NOMO-1 treated with DMSO at 0.1 percent for 48 hours (cell line): ENCODE measurements around the gene SEPHS1.

ENCODE experiments used
- DNase-seq: peaks from one replicate; lab custom pipeline; 2025; ENCODE audit not compliant: unreplicated experiment; lab: John Stamatoyannopoulos, UW

Gene SEPHS1

GRCh38 chr10:13328613-13329012, 19.5 kb downstream of the SEPHS1 start:
- no peak for DNase-seq

GRCh38 chr10:13328126-13328525, 20.0 kb downstream of the SEPHS1 start:
- DNase-seq = no peak

GRCh38 chr10:13327534-13327933, 20.6 kb downstream of the SEPHS1 start:
- DNase-seq = no peak

- DNase-seq = no peak
These were observed 25.4 kb downstream of the SEPHS1 start for GRCh38 chr10:13322615-13323148.

- DNase-seq = no peak
These were observed 26.5 kb downstream of the SEPHS1 start for GRCh38 chr10:13321576-13321975.

- no peak for DNase-seq
These were observed 28.9 kb downstream of the SEPHS1 start for GRCh38 chr10:13319166-13319565.

GRCh38 chr10:13317474-13317873, 30.6 kb downstream of the SEPHS1 start:
- DNase-seq = no peak

GRCh38 chr10:13316635-13317311, 31.3 kb downstream of the SEPHS1 start:
- no peak for DNase-seq

- DNase-seq = no peak
These were observed 32.7 kb downstream of the SEPHS1 start for GRCh38 chr10:13315361-13315760.

- DNase-seq = no peak
These were observed 36.9 kb downstream of the SEPHS1 start for GRCh38 chr10:13311177-13311575.

- DNase-seq = no peak
These were observed 37.4 kb downstream of the SEPHS1 start for GRCh38 chr10:13310518-13311176.

GRCh38 chr10:13309792-13310191, 38.3 kb downstream of the SEPHS1 start:
- no peak for DNase-seq

- DNase-seq = no peak
These were observed 40.0 kb downstream of the SEPHS1 start for GRCh38 chr10:13308096-13308495.

GRCh38 chr10:13306103-13306502, 42.0 kb downstream of the SEPHS1 start:
- no peak for DNase-seq

- no peak for DNase-seq
These were observed 45.1 kb downstream of the SEPHS1 start for GRCh38 chr10:13302821-13303555.

- DNase-seq = peak; percentile 72
These were observed 48.4 kb downstream of the SEPHS1 start, which contains the start of gene PHYH for GRCh38 chr10:13299437-13300287. Gene PHYH (minus strand): TSS chr10:13300064. CDS start chr10:13300042, 22 bp downstream.

- no peak for DNase-seq
These were observed 49.2 kb downstream of the SEPHS1 start for GRCh38 chr10:13298748-13299436.

GRCh38 chr10:13296476-13296875, 51.6 kb downstream of the SEPHS1 start:
- no peak for DNase-seq

- no peak for DNase-seq
These were observed 53.3 kb downstream of the SEPHS1 start for GRCh38 chr10:13294784-13295183.
